Adrenal gland (tissue), 12 donors: ENCODE data around the gene YPEL2. TPM values are rescaled to one million over a fixed set of nuclear protein-coding genes. Genes with fewer than 3 reads are reported as not detected.

Source experiments
- DNase-seq, 7 donors: peaks; one replicate each; pipeline ENCODE4 v3.0.0-alpha.2; 2019 to 2020
- H3K27ac ChIP-seq, 5 donors: fragments of 200-600 bp; sonication (generic) in 4 of 5; 1 replicate in 3 of 5; 2 replicates in 2 of 5; pipeline versions ENCODE4 v1.5.1 to v1.8.0; 2016 to 2020; ENCODE audit warnings: mild to moderate bottlenecking in 1 of 5
- H3K27me3 ChIP-seq: fragments of 200-600 bp; 2 replicates; pipeline ENCODE4 v1.8.0; 2021
- H3K36me3 ChIP-seq, 2 donors: fragments of 200-600 bp; replicated peaks in 1 of 2; 1 replicate in 1 of 2; 2 replicates in 1 of 2; pipeline versions ENCODE4 v1.5.1 to v1.8.0; 2018 to 2022
- H3K4me1 ChIP-seq, 2 donors: fragments of 200-600 bp; replicated peaks in 1 of 2; 1 replicate in 1 of 2; 2 replicates in 1 of 2; pipeline versions ENCODE4 v1.5.1 to v1.8.0; 2018 to 2021
- H3K4me3 ChIP-seq, 4 donors: fragments of 200-600 bp; sonication (generic) in 3 of 4; one replicate each; pipeline ENCODE4 v1.5.1; 2016 to 2018
- H3K9me3 ChIP-seq, 3 donors: fragments of 200-600 bp; sonication (generic) in 1 of 3; replicated peaks in 1 of 3; 1 replicate in 2 of 3; 2 replicates in 1 of 3; pipeline versions ENCODE4 v1.5.1 to v1.8.0; 2016 to 2021
- CTCF ChIP-seq, 6 experiments: fragments of 450-650 bp in 4 of 6; fragments of 200-600 bp in 2 of 6; sonication (generic) in 1 of 6; IDR thresholded peaks; 1 replicate in 5 of 6; 2 replicates in 1 of 6; pipeline versions ENCODE4 v1.5.1 to v1.8.0; 2016 to 2021; ENCODE audit warnings: antibody characterized with exemption in 6 of 6, mild to moderate bottlenecking in 2 of 6, moderate library complexity in 1 of 6
- POLR2A ChIP-seq, 2 donors: fragments of 450-650 bp; IDR thresholded peaks; one replicate each; pipeline ENCODE4 v1.6.1; 2017; ENCODE audit warnings: antibody characterized with exemption in 2 of 2, mild to moderate bottlenecking in 2 of 2, moderate library complexity in 1 of 2
- WGBS, 4 donors: extraction: QIAGEN DNeasy Blood & Tissue Kit in 2 of 4; methylation state at CpG; one replicate each; pipeline versions ENCODE4 v1.1.5 to v1.1.7; 2013 to 2017; 5-methylcytosine and 5-hydroxymethylcytosine counted together
- intact Hi-C, 2 donors: fragments of 100-400 bp; cut with DNase I; formaldehyde crosslinking; loops; one replicate each; pipeline versions ENCODE4 v1.14.1 to v1.15.0; 2022 to 2023
- polyA plus RNA-seq, 3 donors: library from polyadenylated mRNA; stranded (reverse); fragments of 200-250 nt in 2 of 3; fragments of 350-450 nt in 1 of 3; fragmentation: Illumina TruSeq in 1 of 3; extraction: RNeasy Lipid Tissue Mini Kit (QIAGEN cat#74804) in 1 of 3; gene quantifications; one replicate each; pipeline ENCODE4 v1.2.3, GENCODE V29; 2013 to 2014
- total RNA-seq, 9 donors: library from RNA; depleted of rRNA in 4 of 9; stranded (reverse); fragments of >200 nt in 4 of 9; fragments of 120-200 nt in 1 of 9; fragmentation: NEBNext Ultra II Directional in 1 of 9; extraction: Animal tissue kit (Norgen Biotek cat#: 25700) in 1 of 9; gene quantifications; one replicate each; pipeline versions ENCODE4 v1.1.0 to v1.2.4, GENCODE V29; 2013 to 2023
- donor health status: healthy with polysubstance abuse.
- donor health status: Bipolar disorder and iron deficiency.
- donor health status: DM: yes; HTN: yes; CAD: no.
- donor health status: DM: no; HTN: no; CAD: no.
- donor health status: DM: no; HTN: no; CAD: no.
- donor health status: DM: yes; HTN: yes; CAD: no.

Gene YPEL2
- total and polyA plus RNA-seq, 12 donors, result 5.8 to 33.5 (median 18.3) TPM

DNA sequence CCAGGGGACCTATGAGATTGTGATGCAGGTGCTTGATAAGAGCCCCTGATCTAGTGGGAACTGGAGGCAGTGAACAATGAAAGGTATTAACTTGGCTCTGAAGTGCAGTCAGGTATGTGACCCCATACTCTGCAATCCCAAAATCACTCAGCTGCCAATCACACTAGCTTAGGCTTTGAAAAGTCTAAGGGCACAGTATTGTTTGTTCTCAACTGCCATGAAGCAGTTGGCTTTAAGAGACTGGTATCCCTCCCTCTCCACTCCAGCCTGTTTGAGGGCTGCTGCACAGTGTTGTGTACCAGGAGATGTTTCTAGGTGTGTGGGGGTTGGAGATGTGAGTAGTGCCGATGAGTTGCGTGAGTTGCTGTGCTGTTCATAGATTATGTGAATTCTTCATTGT lies 2.4 kb downstream of the YPEL2 start:
- WGBS, 4 donors, result 91 to 100% (median 92%) methylated on average over 2 of the region's 2 CpGs
- no peak for DNase-seq
- Histone ChIP-seq H3K27me3 (no peaks in the 10 kb centered on the region), H3K9me3 (no peaks in the 10 kb centered on the region), H3K36me3 (no peaks in the 10 kb centered on the region), H3K4me3 (peak overlapping the region in 1 of 4 donors; percentile 95), H3K27ac (peak overlapping the region in 1 of 5 donors; percentile 95), H3K4me1 (peaks cover 31 to 46% of the 10 kb centered on the region in 2 donors)
- TF ChIP-seq CTCF (IDR thresholded peaks at IDR 0.05), result no peak
- TF ChIP-seq POLR2A (IDR thresholded peaks at IDR 0.05), result no peak
- intact Hi-C loops, result loop anchor here (5.0 to 10.0 kb wide), 2 partner anchors 33 to 61 kb away; no protein-coding TSS in a partner anchor

GRCh38 chr17:59335685-59336084 lies 4.2 kb downstream of the YPEL2 start:
- WGBS, 4 donors, result 89 to 98% (median 93%) methylated on average over 9 to 10 of the region's 10 CpGs
- no peak overlapping the region for H3K4me3 ChIP-seq
- intact Hi-C loops, result loop anchor here in 1 of 2 donors (5.0 to 10.0 kb wide), 2 partner anchors 59 to 82 kb away; no protein-coding TSS in a partner anchor

GRCh38 chr17:59337741-59338299 lies 6.4 kb downstream of the YPEL2 start:
- H3K4me1 ChIP-seq, result peaks cover 9 to 43% of the 10 kb centered on the region in 2 donors
- intact Hi-C loops, result loop anchor here in 1 of 2 donors (5.0 to 10.0 kb wide), 2 partner anchors 57 to 79 kb away; no protein-coding TSS in a partner anchor
- no peaks in the 10 kb centered on the region for H3K36me3 ChIP-seq
- H3K9me3 ChIP-seq, result no peaks in the 10 kb centered on the region
- no peak for DNase-seq
- WGBS, 4 donors, result 87 to 94% (median 90%) methylated on average over 4 to 5 of the region's 5 CpGs
- H3K27me3 ChIP-seq, result no peaks in the 10 kb centered on the region
- TF ChIP-seq POLR2A (IDR thresholded peaks at IDR 0.05) (no peak), CTCF (IDR thresholded peaks at IDR 0.05) (no peak)
- H3K4me3 ChIP-seq, result no peak overlapping the region
- H3K27ac ChIP-seq, result no peak overlapping the region

More at GRCh38 chr17:59335685-59336084, 4.2 kb downstream of the YPEL2 start:
- no peaks in the 10 kb centered on the region for H3K36me3 ChIP-seq
- no peak for DNase-seq
- peak overlapping the region in 1 of 5 donors; percentile 27 for H3K27ac ChIP-seq
- H3K9me3 ChIP-seq, result no peaks in the 10 kb centered on the region
- TF ChIP-seq CTCF (IDR thresholded peaks at IDR 0.05) (no peak), POLR2A (IDR thresholded peaks at IDR 0.05) (no peak)
- H3K4me1 ChIP-seq, result peaks cover 16 to 34% of the 10 kb centered on the region in 2 donors
- no peaks in the 10 kb centered on the region for H3K27me3 ChIP-seq

GRCh38 chr17:59338498-59338897 lies 7.0 kb downstream of the YPEL2 start:
- Histone ChIP-seq H3K36me3 (no peaks in the 10 kb centered on the region), H3K27ac (no peak overlapping the region), H3K9me3 (no peaks in the 10 kb centered on the region), H3K27me3 (no peaks in the 10 kb centered on the region), H3K4me3 (no peak overlapping the region), H3K4me1 (peaks cover 2 to 36% of the 10 kb centered on the region in 2 donors)
- 85 to 93% (median 90%) methylated on average over 5 of the region's 5 CpGs for WGBS, 4 donors
- TF ChIP-seq CTCF (IDR thresholded peaks at IDR 0.05) (no peak), POLR2A (IDR thresholded peaks at IDR 0.05) (no peak)
- no peak for DNase-seq
- intact Hi-C loops, result loop anchor here in 1 of 2 donors (5.0 to 10.0 kb wide), 2 partner anchors 56 to 79 kb away; no protein-coding TSS in a partner anchor
